ENCODE data around the gene FAM13A. TPM values are rescaled to one million over a fixed set of nuclear protein-coding genes. Genes with fewer than 3 reads are reported as not detected.
A peak's percentile ranks its signal among the peaks of the same experiment; 100 is the strongest.

FAM13A gene
- total and polyA plus RNA-seq, 8 donors, result 6.0 to 132 (median 45.7) TPM

DNA sequence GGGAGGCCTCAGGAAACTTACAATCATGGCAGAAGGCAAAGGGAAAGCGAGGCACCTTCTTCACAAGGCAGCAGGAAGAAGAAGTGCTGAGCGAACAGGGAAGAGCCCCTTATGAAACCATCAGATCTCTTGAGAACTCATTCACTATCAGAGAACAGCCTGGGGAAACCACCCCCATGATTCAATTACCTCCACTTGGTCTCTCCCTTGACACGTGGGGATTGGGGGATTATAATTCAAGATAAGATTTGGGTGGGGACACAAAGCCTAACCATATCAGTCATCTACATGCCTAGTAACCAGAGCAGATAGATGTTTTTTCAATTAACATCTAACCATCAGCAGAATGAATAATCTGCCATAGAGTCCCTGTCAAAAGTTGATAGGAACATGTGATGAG, 30.4 kb downstream of the FAM13A start:
- 73 to 78% (median 74%) methylated on average over 3 of the region's 3 CpGs for WGBS, 5 donors
- H3K4me1 ChIP-seq, result peaks cover 7 to 23% (median 15%) of the 10 kb centered on the region in 4 donors
- no peaks in the 10 kb centered on the region for H3K36me3 ChIP-seq
- no peak overlapping the region for H3K27ac ChIP-seq
- TF ChIP-seq POLR2A (IDR thresholded peaks at IDR 0.05), result no peak
- TF ChIP-seq POLR2AphosphoS5 (IDR thresholded peaks at IDR 0.05), result no peak
- TF ChIP-seq, protein P1, sequence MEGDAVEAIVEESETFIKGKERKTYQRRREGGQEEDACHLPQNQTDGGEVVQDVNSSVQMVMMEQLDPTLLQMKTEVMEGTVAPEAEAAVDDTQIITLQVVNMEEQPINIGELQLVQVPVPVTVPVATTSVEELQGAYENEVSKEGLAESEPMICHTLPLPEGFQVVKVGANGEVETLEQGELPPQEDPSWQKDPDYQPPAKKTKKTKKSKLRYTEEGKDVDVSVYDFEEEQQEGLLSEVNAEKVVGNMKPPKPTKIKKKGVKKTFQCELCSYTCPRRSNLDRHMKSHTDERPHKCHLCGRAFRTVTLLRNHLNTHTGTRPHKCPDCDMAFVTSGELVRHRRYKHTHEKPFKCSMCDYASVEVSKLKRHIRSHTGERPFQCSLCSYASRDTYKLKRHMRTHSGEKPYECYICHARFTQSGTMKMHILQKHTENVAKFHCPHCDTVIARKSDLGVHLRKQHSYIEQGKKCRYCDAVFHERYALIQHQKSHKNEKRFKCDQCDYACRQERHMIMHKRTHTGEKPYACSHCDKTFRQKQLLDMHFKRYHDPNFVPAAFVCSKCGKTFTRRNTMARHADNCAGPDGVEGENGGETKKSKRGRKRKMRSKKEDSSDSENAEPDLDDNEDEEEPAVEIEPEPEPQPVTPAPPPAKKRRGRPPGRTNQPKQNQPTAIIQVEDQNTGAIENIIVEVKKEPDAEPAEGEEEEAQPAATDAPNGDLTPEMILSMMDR (IDR thresholded peaks at IDR 0.05), result no peak
- TF ChIP-seq EP300 (IDR thresholded peaks at IDR 0.05), result no peak
- intact Hi-C loops (cut with DNase I; ENCODE audit: low total_unique reads), result loop anchor here (10.0 kb wide), 1 partner anchor 322 kb away; no protein-coding TSS in a partner anchor
- no peak for DNase-seq
- no peak overlapping the region for H3K4me3 ChIP-seq
- H3K27me3 ChIP-seq, result no peaks in the 10 kb centered on the region
- H3K9me3 ChIP-seq, result no peaks in the 10 kb centered on the region

- H3K27ac ChIP-seq, result no peak overlapping the region
- 24 to 32% (median 26%) methylated on average over 4 of the region's 4 CpGs for WGBS, 5 donors
- DNase-seq, result peak; percentile 59 to 91
- H3K4me3 ChIP-seq, result no peak overlapping the region
- peaks cover 0 to 3% (median 1%) of the 10 kb centered on the region in 4 donors for H3K36me3 ChIP-seq
- no peaks in the 10 kb centered on the region for H3K9me3 ChIP-seq
- H3K27me3 ChIP-seq, result no peaks in the 10 kb centered on the region
- intact Hi-C loops (cut with DNase I; ENCODE audit: low total_unique reads), result loop anchor here (10.0 kb wide), 1 partner anchor 319 kb away; no protein-coding TSS in a partner anchor
- no peak for TF ChIP-seq EP300 (IDR thresholded peaks at IDR 0.05)
- TF ChIP-seq POLR2AphosphoS5 (IDR thresholded peaks at IDR 0.05), result peak in 2 of 3 donors; percentile 40 to 57
- TF ChIP-seq, protein P1 (IDR thresholded peaks at IDR 0.05), result peak in 6 of 7 experiments; percentile 25 to 94 (median 74)
- peaks cover 7 to 23% (median 15%) of the 10 kb centered on the region in 4 donors for H3K4me1 ChIP-seq
These were observed 32.8 kb downstream of the FAM13A start for GRCh38 chr4:89024051-89024675.

GRCh38 chr4:89023140-89023539, 33.8 kb downstream of the FAM13A start:
- no peak overlapping the region for H3K4me3 ChIP-seq
- no peaks in the 10 kb centered on the region for H3K27me3 ChIP-seq
- H3K4me1 ChIP-seq, result peaks cover 7 to 23% (median 15%) of the 10 kb centered on the region in 4 donors
- intact Hi-C loops (cut with DNase I; ENCODE audit: low total_unique reads), result loop anchor here (10.0 kb wide), 1 partner anchor 318 kb away; no protein-coding TSS in a partner anchor
- peak in 1 of 3 donors; percentile 44 for TF ChIP-seq POLR2AphosphoS5 (IDR thresholded peaks at IDR 0.05)
- TF ChIP-seq, protein P1 (IDR thresholded peaks at IDR 0.05), result no peak
- WGBS, 5 donors, result 3 to 59% (median 23%) methylated on average over 1 of the region's 1 CpG
- peaks cover 0 to 12% (median 11%) of the 10 kb centered on the region in 4 donors for H3K36me3 ChIP-seq
- H3K27ac ChIP-seq, result peak overlapping the region in 3 of 5 donors; percentile 2 to 49 (median 6)
- no peaks in the 10 kb centered on the region for H3K9me3 ChIP-seq
- DNase-seq, result peak in 1 of 2 donors; percentile 27

- intact Hi-C loops (cut with DNase I; ENCODE audit: low total_unique reads), result loop anchor here (10.0 kb wide), 1 partner anchor 318 kb away; no protein-coding TSS in a partner anchor
- no peak for TF ChIP-seq POLR2A (IDR thresholded peaks at IDR 0.05)
- TF ChIP-seq, protein P1 (IDR thresholded peaks at IDR 0.05), result no peak
- no peak for TF ChIP-seq EP300 (IDR thresholded peaks at IDR 0.05)
- TF ChIP-seq POLR2AphosphoS5 (IDR thresholded peaks at IDR 0.05), result no peak
- H3K4me3 ChIP-seq, result no peak overlapping the region
- peaks cover 7 to 23% (median 15%) of the 10 kb centered on the region in 4 donors for H3K4me1 ChIP-seq
- peaks cover 0 to 15% (median 12%) of the 10 kb centered on the region in 4 donors for H3K36me3 ChIP-seq
- peak overlapping the region in 1 of 5 donors; percentile 6 for H3K27ac ChIP-seq
- 68 to 79% (median 75%) methylated on average over 7 of the region's 7 CpGs for WGBS, 5 donors
- DNase-seq, result no peak
- no peaks in the 10 kb centered on the region for H3K27me3 ChIP-seq
- H3K9me3 ChIP-seq, result no peaks in the 10 kb centered on the region
These were observed 34.4 kb downstream of the FAM13A start for GRCh38 chr4:89022426-89023128.
